GM18861 (cell line): ENCODE measurements around the gene MMUT.
"Not testable (repeated sequence)": the region's sequence is repeated elsewhere in the genome, so short reads cannot be mapped to it uniquely, and the experiment has no call there.

ENCODE experiments used
- ATAC-seq: cut with Tn5 transposase; IDR thresholded peaks from one replicate; pipeline ENCODE4 v1.9.1; 2021; ENCODE audit not compliant: unreplicated experiment

Gene MMUT

DNA sequence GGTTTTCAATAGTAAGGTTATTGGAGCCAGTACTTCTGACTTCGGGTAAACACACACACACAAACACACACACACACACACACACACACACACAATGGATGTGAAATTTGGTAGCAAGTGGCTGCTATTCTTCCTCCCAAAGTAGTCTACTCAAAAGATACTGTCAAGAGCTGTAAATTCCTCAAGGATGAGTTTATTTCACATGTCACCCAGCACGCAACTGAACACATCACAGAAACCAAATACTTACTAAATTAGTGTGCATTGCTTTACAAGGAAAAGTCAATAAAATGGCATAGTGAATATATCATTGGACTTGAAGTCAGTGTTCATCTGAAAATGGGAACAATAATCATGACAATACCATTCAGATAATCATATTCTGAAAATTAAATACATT is 32.9 kb downstream of the MMUT start:
- ATAC-seq: no peak

DNA sequence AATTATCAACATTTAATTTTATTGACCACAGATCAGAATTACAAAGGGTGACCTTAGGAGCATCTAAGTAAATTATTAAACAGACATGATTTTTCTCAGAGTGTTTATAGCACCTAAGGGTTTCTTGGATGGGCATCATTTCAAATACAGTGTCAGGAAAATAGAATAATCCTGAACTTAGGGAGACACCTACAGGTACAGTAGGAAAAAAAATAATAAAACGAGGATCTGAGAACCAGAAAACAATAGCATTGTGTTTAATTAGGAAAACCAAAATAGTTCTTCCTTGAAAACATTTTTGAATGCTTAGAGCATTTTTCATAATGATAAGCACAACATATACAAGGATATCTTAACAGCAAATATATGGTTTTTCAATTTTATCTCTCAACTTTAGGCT is 39.2 kb downstream of the MMUT start:
- ATAC-seq: no peak

DNA sequence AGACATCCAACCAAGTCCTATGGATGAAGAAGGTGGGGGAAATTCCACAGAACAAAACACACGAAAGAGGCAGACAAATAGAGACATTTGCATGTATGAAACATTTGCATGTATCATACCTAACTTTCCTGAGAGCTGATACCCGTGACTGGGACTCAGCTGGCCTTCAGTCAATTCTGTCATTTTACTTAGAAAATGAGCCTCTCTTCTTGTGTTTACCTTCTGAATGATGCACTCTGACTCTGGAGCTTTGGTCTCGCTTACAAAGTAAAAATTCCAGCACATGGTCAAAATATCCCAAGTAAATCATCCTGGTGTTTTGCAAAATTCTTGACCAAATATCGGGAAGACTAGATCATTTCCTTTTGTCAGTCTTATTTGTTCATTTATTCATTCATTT is 46.9 kb downstream of the MMUT start:
- no peak for ATAC-seq

DNA sequence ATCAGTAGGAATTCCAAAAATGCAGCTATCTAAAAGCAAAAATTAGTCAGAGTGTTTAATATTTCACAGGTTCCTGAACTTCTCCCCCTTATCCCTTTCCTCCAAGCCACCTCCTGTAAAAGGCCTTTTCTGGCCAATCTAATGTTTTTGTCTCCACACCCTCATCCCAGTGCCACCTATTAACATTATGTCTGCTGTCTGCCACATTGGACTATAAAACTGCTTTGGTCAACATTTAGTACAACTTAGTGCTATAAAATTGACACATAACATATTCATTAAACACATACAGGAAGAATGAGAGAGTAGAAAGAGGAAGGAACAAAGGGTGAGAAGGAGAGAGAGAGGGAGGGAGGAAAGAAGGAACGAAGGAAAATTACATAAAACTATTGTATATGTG is 47.7 kb downstream of the MMUT start:
- no peak for ATAC-seq

DNA sequence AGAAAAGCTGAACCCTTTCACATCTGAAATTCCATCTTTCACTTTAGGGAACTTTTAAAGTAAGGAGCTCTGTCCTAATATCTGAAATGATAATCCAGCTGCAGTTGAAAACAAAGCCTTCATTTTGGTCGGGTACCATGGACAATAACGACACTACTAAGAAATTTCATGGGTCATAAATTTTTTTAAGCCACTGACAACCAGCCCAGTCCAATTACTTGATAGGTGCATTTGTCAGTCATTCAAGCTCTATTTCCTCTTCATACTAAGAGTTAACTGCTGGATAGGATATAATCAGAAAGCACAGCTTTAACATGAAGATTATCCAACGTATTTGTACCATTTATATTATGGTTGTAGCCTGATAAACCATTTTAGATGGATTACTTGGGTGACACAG is 52.5 kb downstream of the MMUT start:
- no peak for ATAC-seq

DNA sequence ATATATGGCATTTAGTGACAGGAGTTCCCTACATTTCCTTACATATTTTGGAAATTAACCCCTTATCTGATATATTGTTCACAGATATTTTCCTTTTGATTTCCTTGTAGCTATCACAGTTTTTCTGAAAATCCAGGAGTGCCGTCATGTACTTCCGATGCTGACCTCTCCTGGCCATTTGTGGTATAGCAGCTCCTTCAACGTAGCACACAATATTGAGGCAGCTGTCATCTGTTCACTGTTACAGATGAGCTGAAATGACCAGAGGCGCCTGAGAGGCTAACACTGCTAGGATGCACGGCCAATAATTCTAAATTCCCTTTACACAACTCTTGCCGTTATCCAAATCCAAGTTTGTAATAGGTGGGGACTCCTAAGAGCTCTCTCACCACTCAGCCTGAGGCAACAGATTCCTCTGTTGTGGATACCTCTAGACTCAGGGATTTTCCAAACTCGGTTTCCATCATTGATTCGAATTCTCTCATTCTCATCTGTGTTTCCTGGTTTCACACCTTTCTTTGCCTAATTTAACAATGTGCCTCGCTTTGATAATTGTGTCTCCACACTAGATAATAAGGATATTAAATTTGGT is 53.0 kb downstream of the MMUT start:
- ATAC-seq: peak; percentile 88

DNA sequence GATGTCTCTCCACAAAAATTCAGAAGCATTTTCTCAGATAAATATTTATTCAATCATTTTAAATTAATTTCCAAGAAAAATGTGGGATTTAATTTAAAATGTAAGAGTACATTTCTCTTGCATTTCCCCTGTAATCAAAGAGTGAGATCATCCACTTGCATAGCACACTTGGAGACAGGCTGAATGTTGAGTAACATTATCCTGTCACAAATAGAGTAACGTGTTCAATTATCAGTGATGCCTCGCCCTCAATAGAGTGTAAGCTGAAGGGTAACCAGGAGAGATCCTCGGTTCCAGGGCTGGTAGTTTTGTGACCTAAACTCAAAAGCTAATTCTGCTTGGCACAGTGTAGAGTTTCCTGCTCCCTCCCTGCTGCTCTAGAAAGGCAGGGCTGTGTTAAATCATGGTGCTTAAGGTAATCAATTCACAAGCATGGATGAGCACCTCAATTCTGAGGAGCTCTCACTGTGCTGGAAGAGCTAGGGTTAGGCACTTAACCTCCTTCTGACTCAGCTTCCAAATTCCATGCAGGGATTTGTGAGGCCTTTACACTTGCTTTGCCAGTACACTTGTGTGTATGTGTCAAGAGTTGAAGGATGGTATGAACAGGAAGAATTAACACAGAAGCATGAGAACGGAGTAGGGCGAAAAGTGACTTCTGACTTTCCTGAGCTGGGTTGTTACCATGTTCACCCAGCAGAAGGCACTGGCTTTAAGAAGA is 56.6 kb downstream of the MMUT start:
- ATAC-seq: no peak

DNA sequence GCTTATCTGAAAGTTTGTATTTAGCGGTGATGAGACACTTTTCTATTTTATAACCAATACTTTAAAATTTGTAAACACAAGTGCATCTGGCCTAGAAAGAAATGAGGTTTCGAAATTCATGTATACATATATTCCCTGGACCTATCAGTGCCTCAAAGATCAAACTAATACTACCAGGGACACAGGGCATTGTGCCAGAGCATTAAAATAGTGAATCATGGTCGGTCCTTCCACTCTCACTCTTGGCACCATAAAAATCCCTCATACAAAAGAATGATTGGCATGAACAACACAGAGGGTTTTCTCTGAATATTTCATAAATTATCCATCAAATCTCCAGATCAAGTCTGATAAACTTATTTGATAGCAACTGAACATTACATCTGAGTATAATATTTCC is 62.0 kb downstream of the MMUT start:
- no peak for ATAC-seq

DNA sequence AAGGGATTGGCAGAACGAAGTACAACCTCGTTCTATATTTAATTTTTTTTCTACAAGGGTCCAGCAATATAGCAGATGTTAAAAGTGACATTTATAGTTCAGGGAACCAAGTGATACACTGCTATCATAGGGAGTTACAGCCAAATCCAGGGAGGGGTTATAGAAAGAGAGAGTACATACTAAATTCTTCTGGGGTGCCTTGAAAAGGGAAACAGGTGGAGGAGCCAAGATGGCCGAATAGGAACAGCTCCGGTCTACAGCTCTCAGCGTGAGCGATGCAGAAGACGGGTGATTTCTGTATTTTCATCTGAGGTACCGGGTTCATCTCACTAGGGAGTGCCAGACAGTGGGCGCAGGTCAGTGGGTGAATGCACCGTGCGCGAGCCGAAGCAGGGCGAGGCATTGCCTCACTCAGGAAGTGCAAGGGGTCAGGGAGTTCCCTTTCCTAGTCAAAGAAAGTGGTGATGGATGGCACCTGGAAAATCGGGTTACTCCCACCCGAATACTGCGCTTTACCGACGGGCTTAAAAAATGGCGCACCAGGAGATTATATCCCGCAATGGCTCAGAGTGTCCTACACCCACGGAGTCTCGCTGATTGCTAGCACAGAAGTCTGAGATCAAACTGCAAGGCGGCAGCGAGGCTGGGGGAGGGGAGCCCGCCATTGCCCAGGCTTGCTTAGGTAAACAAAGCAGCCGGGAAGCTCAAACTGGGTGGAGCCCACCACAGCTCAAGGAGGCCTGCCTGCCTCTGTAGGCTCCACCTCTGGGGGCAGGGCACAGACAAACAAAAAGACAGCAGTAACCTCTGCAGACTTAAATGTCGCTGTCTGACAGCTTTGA is 76.2 kb downstream of the MMUT start:
- ATAC-seq: not testable (repeated sequence)

DNA sequence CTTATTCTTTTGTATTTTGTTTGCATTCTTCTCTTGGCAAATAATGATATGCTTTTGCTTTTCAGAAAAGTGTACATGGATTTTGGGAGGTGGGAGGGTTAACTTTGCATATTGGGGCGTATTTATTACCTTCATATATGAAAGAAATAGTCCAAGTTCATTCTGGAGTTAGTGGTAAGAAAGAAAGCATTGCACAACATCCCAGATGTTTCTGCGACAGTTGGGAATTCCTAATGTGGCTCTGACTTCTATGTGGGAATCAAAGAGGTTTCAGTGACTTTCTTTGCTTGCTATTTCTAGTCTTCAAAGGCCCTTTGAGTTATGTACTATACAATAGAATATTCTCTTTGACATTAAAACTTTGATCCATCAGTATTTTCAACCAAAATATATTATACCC is 78.1 kb downstream of the MMUT start:
- ATAC-seq: no peak
